ENCODE results near the gene PDZD2. TPM values are rescaled to one million over a fixed set of nuclear protein-coding genes. Genes with fewer than 3 reads are reported as not detected.

PDZD2 gene
- total RNA-seq, 1 experiment from 2014 or later = 0.37 TPM

GRCh38 chr5:31664566-31664965, 25.6 kb downstream of the PDZD2 start:
- Histone ChIP-seq H3K79me2 (ENCODE audit: insufficient read depth, low read length) (no peaks in the 10 kb centered on the region), H3K4me1 (ENCODE audit: control insufficient read depth in 1 of 2, insufficient read depth in 2 of 2, low read length in 2 of 2) (no peaks in the 10 kb centered on the region), H3K27ac (ENCODE audit: low read depth, low read length) (no peak overlapping the region), H2AFZ (ENCODE audit: low read depth, low read length, poor library complexity, severe bottlenecking) (no peak overlapping the region), H3K36me3 (ENCODE audit: control insufficient read depth in 1 of 2, insufficient read depth in 2 of 2, low read length in 2 of 2) (no peaks in the 10 kb centered on the region), H3K4me2 (ENCODE audit: low read length) (no peak overlapping the region), H3K9me3 (ENCODE audit: control insufficient read depth in 1 of 2, insufficient read depth in 1 of 2, low read depth in 1 of 2, low read length in 2 of 2) (no peaks in the 10 kb centered on the region), H3K9ac (ENCODE audit: low read length) (no peak overlapping the region), H4K20me1 (ENCODE audit: insufficient read depth) (no peaks in the 10 kb centered on the region), H3K27me3 (ENCODE audit: insufficient read depth, low read length) (no peaks in the 10 kb centered on the region), H3K9me2 (ENCODE audit: insufficient read depth) (no peaks in the 10 kb centered on the region), H3K4me3 (replicated peaks in 1 of 2; ENCODE audit: low read depth in 1 of 2, low read length in 2 of 2) (no peak overlapping the region)
- ChIA-PET RAD21 (ENCODE audit: low non-redundant PET in 1 of 2, low total read pairs in 2 of 2, uncharacterized antibody in 2 of 2, unreplicated experiment in 2 of 2) (no interaction called here), CTCF (interaction anchor here (1.6 to 2.1 kb wide), 2 partner anchors 144 to 412 kb away, joined by 4 to 6 read pairs; no protein-coding TSS in a partner anchor), POLR2A (no interaction called here)
- peak; percentile 95 for ATAC-seq
- DNase-seq (ENCODE audit: low read depth, low spot score) = peak; percentile 56
- TF ChIP-seq, protein P1, sequence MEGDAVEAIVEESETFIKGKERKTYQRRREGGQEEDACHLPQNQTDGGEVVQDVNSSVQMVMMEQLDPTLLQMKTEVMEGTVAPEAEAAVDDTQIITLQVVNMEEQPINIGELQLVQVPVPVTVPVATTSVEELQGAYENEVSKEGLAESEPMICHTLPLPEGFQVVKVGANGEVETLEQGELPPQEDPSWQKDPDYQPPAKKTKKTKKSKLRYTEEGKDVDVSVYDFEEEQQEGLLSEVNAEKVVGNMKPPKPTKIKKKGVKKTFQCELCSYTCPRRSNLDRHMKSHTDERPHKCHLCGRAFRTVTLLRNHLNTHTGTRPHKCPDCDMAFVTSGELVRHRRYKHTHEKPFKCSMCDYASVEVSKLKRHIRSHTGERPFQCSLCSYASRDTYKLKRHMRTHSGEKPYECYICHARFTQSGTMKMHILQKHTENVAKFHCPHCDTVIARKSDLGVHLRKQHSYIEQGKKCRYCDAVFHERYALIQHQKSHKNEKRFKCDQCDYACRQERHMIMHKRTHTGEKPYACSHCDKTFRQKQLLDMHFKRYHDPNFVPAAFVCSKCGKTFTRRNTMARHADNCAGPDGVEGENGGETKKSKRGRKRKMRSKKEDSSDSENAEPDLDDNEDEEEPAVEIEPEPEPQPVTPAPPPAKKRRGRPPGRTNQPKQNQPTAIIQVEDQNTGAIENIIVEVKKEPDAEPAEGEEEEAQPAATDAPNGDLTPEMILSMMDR (IDR thresholded peaks at IDR 0.05 in 2 of 3, conservative IDR thresholded peaks at IDR 0.05 in 1 of 3; ENCODE audit: borderline replicate concordance in 1 of 3, insufficient read depth in 1 of 3, low read depth in 2 of 3, low read length in 2 of 3) = peak; percentile 54 to 83 (median 57)
- TF ChIP-seq CEBPB (IDR thresholded peaks at IDR 0.05; ENCODE audit: low read depth) = no peak
- TF ChIP-seq RAD21 (IDR thresholded peaks at IDR 0.05; ENCODE audit: low read depth) = peak; percentile 42; the same call in 1 of the 2 replicates
- no peak for TF ChIP-seq CBX3 (IDR thresholded peaks at IDR 0.05; ENCODE audit: low read depth)
- intact Hi-C loops (cut with micrococcal nuclease) = no loop called here
- BruUV-seq (replicated peaks) = no TSS peak

GRCh38 chr5:31671339-31671741, 32.4 kb downstream of the PDZD2 start:
- no peak for DNase-seq (ENCODE audit: low read depth, low spot score)
- Histone ChIP-seq H2AFZ (ENCODE audit: low read depth, low read length, poor library complexity, severe bottlenecking) (no peak overlapping the region), H4K20me1 (ENCODE audit: insufficient read depth) (no peaks in the 10 kb centered on the region), H3K27me3 (ENCODE audit: insufficient read depth, low read length) (no peaks in the 10 kb centered on the region), H3K4me1 (ENCODE audit: control insufficient read depth in 1 of 2, insufficient read depth in 2 of 2, low read length in 2 of 2) (no peaks in the 10 kb centered on the region), H3K9me2 (ENCODE audit: insufficient read depth) (no peaks in the 10 kb centered on the region), H3K9ac (ENCODE audit: low read length) (no peak overlapping the region), H3K79me2 (ENCODE audit: insufficient read depth, low read length) (no peaks in the 10 kb centered on the region), H3K27ac (ENCODE audit: low read depth, low read length) (no peak overlapping the region), H3K36me3 (ENCODE audit: control insufficient read depth in 1 of 2, insufficient read depth in 2 of 2, low read length in 2 of 2) (no peaks in the 10 kb centered on the region), H3K4me3 (replicated peaks in 1 of 2; ENCODE audit: low read depth in 1 of 2, low read length in 2 of 2) (no peak overlapping the region), H3K9me3 (ENCODE audit: control insufficient read depth in 1 of 2, insufficient read depth in 1 of 2, low read depth in 1 of 2, low read length in 2 of 2) (no peaks in the 10 kb centered on the region), H3K4me2 (ENCODE audit: low read length) (no peak overlapping the region)
- ChIA-PET POLR2A (no interaction called here), CTCF (no interaction called here), RAD21 (ENCODE audit: low non-redundant PET in 1 of 2, low total read pairs in 2 of 2, uncharacterized antibody in 2 of 2, unreplicated experiment in 2 of 2) (no interaction called here)
- TF ChIP-seq ZBTB33 (IDR thresholded peaks at IDR 0.05; ENCODE audit: extremely low read depth, insufficient replicate concordance, low read length) (no peak), CEBPB (IDR thresholded peaks at IDR 0.05; ENCODE audit: low read depth) (no peak), SIN3A (IDR thresholded peaks at IDR 0.05; ENCODE audit: low read depth) (no peak), POLR2A (IDR thresholded peaks at IDR 0.05; ENCODE audit: borderline replicate concordance, extremely low read depth, insufficient read depth, insufficient read length) (no peak), SP1 (IDR thresholded peaks at IDR 0.05; ENCODE audit: low read depth) (no peak), EGR1 (IDR thresholded peaks at IDR 0.05; ENCODE audit: low read depth) (no peak), TCF7L2 (IDR thresholded peaks at IDR 0.05; ENCODE audit: borderline replicate concordance, extremely low read depth, insufficient read depth, insufficient read length) (no peak)
- intact Hi-C loops (cut with micrococcal nuclease) = no loop called here
- ATAC-seq = no peak
- BruUV-seq (replicated peaks) = no TSS peak
